ENCODE results near the gene LAMA3.

- TF ChIP-seq CTCF (conservative IDR thresholded peaks at IDR 0.05), result no peak
- no peak for TF ChIP-seq ZFX (IDR thresholded peaks at IDR 0.05)
These were observed 188.1 kb downstream of the LAMA3 start for GRCh38 chr18:23877371-23877770.

All from C4-2B (cell line).